Endometrial microvascular endothelial cells (primary cell): ENCODE results near the gene SLC25A15. TPM values are rescaled to one million over a fixed set of nuclear protein-coding genes. Genes with fewer than 3 reads are reported as not detected.
"Not testable (repeated sequence)": the region's sequence is repeated elsewhere in the genome, so short reads cannot be mapped to it uniquely, and the experiment has no call there.

ENCODE experiments used
- in situ Hi-C: cut with HindIII; loops from 2 replicates; pipeline ENCODE4 v1.10.0; 2017; ENCODE audit warnings: low sequenced_read_pairs, low pct_unique_long_range_greater_than_20kb; ENCODE audit errors: inconsistent ontology term
- total RNA-seq: library from RNA; depleted of rRNA; stranded (reverse); fragments of >200 nt; gene quantifications from one replicate; pipeline ENCODE4 v1.2.3, GENCODE V29; 2015; ENCODE audit errors: inconsistent ontology term

The SLC25A15 gene
- total RNA-seq, 1 donor from 2014 or later, result 41.9 TPM

DNA sequence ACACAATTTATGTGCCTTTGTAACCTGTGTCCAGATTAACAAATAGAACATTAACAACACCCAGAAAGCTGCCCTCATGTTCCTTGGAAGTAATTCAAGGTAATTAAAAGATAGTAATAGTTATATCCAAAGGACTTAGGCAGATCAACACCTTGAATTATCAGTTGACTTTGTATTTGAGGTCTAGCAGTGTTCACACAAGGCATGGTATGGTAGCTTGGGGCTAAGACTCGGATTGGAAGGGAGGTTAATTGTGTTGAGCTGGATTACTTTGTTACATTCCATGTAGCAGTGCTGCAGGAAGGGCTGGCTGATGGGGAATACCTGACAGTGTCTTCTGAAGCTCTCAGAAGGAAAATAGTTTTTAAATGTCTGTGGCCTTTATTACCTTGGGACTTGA is 16.8 kb downstream of the SLC25A15 start:
- in situ Hi-C loops, result no loop called here

DNA sequence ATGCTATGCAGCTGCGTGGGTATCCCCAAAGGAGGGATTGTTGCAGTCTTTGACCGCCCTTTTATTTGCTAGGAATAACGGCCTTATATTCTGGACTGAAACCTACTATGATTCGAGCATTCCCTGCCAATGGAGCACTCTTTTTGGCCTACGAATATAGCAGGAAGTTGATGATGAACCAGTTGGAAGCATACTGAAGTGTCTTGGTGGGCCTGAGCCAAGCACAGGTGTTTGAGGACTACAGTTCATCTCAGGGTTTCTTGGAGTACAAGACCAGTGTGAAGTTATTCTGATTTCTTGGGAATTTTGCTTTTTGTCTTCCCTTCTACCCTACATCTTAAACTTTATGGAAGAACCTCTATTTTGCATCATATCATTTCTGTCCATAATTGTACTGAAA is 20.1 kb downstream of the SLC25A15 start:
- in situ Hi-C loops, result no loop called here

DNA sequence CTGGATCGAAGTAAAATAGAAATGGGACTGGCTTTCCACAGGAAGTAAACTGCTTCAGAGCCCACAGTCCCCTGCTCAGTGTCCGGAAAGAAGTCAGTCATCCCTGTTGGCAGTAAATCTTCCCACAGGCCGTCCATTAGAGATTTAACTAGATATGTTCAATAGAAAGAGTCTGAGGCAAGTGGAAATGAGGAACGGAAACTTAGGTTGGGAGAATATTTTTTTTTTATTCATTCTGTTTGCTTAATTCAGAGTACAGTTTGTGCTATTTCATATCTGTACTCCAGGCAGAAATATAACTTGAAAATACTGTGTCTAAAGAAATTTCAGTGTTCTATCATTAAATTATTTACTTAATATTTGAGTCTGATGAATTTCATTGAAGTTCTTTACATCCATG is 22.7 kb downstream of the SLC25A15 start:
- in situ Hi-C loops, result no loop called here

DNA sequence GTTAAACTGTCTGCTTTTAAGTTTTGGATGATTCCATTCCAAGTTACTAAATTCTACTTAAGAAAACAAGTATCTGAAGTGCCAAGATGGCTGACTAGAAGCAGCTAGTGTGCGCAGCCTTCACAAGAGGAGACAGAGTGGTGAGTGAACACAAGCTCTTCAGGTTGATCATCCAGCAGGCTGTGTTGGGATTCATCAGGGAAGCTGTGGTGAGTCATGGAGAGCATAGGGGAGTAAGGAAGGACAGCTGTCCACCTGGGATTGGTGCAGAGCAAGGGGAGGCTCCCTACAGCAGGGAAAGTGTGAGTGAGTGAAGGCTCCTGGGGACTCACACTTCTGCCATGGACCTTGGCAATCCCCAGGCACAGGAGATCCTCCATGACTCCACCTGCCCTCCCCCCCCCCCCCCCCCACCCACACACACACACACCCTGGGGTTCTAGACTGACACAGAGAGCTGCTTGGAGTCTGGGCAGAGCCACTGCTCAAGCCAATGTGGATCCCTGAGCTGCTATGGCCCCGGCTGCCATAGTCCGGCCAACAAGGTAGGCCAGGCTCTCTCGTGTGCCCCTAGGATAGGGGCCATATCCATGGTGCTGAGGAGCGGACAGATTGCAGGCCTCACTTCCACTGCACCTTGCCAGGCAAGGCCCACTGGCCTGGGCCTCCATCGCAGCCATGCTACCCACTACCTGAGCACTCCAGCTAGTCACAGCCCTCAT is 23.5 kb downstream of the SLC25A15 start:
- in situ Hi-C loops, result no loop called here

DNA sequence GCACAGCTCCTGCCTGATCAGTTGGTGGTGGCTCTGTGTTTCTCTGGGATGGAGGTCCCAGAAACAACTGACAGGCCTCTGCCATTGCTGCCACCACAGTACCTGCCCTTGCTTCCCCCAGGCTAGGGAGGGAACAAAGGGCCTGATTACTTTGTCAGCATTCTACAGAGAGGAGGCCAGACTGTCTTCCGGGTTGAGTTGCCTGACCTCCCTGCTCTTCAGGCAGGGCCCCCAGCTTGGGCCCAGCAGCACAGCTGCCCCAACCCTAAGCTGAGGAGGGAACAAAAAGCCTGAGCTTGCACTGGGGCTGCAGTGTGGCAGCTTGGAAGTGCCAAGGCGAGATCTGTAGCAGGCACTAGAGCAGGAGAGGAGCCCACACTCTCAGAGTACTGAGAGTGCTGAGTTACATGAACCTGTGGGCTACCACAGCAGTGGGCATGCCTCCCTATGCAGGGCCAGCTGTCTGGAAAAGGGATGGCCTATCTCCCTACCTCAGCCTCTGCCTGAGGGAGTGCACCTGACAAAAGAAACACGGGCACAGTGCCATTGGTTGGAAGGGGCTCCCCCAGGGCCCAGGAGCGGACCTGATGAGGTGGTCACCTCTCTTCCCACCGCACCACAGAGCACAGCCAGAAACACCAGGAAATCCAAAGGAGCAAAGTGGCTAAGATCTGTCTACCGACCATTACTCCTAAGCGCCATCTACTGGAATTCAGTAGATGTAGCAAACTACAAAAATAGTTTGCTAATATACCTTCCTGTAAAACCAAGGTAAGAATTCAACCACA is 24.4 kb downstream of the SLC25A15 start:
- in situ Hi-C loops, result no loop called here

DNA sequence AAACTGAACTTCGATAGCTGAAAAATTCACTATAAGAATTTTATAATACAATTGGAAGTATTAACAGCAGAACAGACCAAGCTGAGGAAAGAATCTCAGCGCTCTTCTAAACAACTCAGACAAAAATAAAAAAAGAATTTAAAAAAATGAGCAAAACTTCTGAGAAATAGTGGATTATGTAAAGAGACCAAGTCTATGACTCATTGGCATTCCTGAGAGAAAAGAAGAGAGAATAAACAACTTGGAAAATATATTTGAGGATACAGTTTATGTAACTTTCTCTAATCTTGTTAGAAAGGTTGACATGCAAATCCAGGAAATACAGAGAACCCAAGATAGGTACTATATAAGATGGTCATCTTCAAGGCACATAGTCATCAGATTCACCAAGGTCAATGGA is 25.4 kb downstream of the SLC25A15 start:
- in situ Hi-C loops, result no loop called here

DNA sequence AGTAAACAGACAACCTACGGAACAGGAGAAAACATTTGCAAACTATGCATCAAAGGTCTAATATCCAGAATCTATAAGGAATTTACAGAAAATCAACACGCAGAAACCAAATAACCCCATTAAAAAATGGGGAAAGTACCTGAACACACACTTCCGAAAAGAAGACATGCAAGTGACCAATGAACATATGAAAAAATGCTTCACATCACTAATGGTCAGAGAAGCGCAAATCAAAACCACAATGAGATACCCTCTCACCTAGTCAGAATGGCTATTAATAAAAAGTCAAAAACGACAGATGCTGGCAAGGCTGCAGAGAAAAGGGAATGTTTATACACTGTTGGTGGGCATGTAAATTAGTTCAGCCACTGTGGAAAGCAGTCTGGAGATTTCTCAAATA is 29.5 kb downstream of the SLC25A15 start:
- in situ Hi-C loops, result no loop called here

DNA sequence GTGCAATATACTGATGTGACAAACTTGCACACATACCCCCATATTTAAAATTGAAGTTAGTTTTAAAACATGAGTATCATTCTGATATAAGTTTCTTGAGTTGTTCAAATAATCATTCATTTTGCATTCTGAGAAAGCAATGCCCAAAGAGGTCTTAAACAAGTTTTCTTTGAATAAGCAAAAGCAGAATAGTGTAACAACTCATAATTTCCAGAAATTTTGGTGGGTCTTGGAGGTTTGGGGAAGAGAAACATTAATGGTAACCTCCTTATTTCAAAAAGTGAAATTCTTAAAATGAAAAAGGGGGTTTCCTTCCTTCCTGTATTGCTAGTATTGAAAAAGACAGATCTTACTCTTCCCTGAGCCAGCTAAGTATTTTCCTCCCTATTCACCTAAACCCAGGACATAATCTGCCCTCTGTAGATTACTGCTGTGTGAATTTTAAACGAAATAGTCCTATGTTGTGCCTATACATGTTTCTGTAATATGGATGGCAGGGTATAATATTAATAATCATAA is 30.4 kb downstream of the SLC25A15 start:
- in situ Hi-C loops, result no loop called here

DNA sequence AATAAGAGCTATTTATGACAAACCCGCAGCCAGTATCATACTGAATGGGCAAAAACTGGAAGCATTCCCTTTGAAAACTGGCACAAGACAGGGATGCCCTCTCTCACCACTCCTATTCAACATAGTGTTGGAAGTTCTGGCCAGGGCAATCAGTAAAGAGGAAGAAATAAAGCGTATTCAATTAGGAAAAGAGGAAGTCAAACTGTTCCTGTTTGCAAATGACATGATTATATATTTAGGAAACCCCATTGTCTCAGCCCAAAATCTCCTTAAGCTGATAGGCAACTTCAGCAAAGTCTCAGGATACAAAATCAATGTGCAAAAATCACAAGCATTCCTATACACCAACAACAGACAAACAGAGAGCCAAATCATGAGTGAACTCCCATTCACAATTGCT is 50.3 kb downstream of the SLC25A15 start:
- in situ Hi-C loops, result not testable (repeated sequence)

DNA sequence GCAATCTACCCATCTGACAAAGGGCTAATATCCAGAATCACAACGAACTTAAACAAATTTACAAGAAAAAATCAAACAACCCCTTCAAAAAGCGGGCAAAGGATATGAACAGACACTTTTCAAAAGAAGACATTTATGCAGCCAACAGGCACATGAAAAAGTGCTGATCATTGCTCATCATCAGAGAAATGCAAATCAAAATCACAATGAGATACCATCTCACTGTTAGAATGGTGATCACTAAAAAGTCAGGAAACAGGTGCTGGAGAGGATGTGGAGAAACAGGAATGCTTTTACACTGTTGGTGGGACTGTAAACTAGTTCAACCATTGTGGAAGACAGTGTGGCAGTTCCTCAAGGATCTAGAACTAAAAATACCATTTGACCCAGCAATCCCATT is 51.5 kb downstream of the SLC25A15 start:
- in situ Hi-C loops, result not testable (repeated sequence)

Other genes starting within 250 kb of the SLC25A15 start
- 13.7 TPM for gene FOXO1, start 123.0 kb upstream of the SLC25A15 start, total RNA-seq
- 12.9 TPM for gene MRPS31, start 18.4 kb upstream of the SLC25A15 start, total RNA-seq
- 61.0 TPM for gene ELF1, start 229.7 kb downstream of the SLC25A15 start, total RNA-seq